SU-DHL-6 (cell line): ENCODE data around the gene FKRP.

Experiments
- EZH2phosphoT487 ChIP-seq: fragments of 200-600 bp; sonication (generic), shearing (Covaris generic); conservative IDR thresholded peaks from 2 replicates; pipeline ENCODE4 v1.6.1; 2018; ENCODE audit warnings: mild to moderate bottlenecking, antibody characterized with exemption, low read length, moderate library complexity, mixed read lengths
- TF ChIP-seq, protein P1 (sequence below): fragments of 200-600 bp; sonication (generic); IDR thresholded peaks from one replicate; pipeline ENCODE4 v1.5.1; 2017; ENCODE audit warnings: antibody characterized with exemption, mild to moderate bottlenecking, low read length, moderate library complexity; ENCODE audit not compliant: insufficient read depth, poor library complexity, severe bottlenecking

DNA sequence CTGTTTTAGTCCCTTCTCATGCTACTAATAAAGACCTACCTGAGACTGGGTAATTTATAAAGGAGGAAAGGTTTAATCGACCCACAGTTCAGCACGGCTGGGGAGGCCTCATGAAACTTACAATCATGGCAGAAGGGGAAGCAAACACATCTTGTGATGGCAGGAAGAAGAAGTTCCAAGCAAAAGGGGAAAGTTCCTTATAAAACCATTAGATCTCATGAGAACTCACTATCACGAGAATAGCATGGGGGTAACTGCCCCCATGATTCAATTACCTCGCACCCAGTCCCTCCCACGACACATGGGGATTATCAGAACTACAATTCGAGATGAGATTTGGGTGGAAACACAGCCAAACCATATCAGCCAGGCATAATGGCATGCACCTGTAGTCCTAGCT lies 13.3 kb downstream of the FKRP start:
- TF ChIP-seq, protein P1, sequence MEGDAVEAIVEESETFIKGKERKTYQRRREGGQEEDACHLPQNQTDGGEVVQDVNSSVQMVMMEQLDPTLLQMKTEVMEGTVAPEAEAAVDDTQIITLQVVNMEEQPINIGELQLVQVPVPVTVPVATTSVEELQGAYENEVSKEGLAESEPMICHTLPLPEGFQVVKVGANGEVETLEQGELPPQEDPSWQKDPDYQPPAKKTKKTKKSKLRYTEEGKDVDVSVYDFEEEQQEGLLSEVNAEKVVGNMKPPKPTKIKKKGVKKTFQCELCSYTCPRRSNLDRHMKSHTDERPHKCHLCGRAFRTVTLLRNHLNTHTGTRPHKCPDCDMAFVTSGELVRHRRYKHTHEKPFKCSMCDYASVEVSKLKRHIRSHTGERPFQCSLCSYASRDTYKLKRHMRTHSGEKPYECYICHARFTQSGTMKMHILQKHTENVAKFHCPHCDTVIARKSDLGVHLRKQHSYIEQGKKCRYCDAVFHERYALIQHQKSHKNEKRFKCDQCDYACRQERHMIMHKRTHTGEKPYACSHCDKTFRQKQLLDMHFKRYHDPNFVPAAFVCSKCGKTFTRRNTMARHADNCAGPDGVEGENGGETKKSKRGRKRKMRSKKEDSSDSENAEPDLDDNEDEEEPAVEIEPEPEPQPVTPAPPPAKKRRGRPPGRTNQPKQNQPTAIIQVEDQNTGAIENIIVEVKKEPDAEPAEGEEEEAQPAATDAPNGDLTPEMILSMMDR = no peak
- no peak for TF ChIP-seq EZH2phosphoT487
